Endothelial cell of umbilical vein (primary cell): Measurements from ENCODE around the gene ABCC4. TPM values are rescaled to one million over a fixed set of nuclear protein-coding genes. Genes with fewer than 3 reads are reported as not detected.
A peak's percentile ranks its signal among the peaks of the same experiment; 100 is the strongest.

Experiments used
- BruUV-seq: library from RNA; stranded (reverse); fragments of 400-500 nt; replicated peaks from 2 replicates; lab custom pipeline; 2021; lab: Mats Ljungman, UMichigan
- CTCF ChIA-PET: fragments of 300-600, 350-600 bp; sonication (Branson Sonifier 250); formaldehyde crosslinking; loops from one replicate; lab custom pipeline; 2021; ENCODE audit warnings: antibody characterized with exemption, inconsistent platforms; lab: Charles Lee
- POLR2A ChIA-PET: fragments of 300-600, 350-600 bp; sonication (Branson Sonifier 250); formaldehyde crosslinking; loops from one replicate; lab custom pipeline; 2021; ENCODE audit warnings: antibody characterized with exemption, inconsistent platforms; lab: Charles Lee
- DNase-seq: peaks from one replicate; pipeline ENCODE4 v3.0.0-alpha.2; 2011; ENCODE audit warnings: low read depth, low spot score
- FAIRE-seq: peaks from 2 replicates; lab custom pipeline; 2011; peaks lifted over from hg19 to GRCh38; lab: Jason Lieb, UNC
- H2AFZ ChIP-seq: 2 replicates; pipeline ENCODE4 v1.6.0; 2012; ENCODE audit warnings: low read depth, low read length, control low read depth, inconsistent platforms
- H3K27ac ChIP-seq: 2 replicates; pipeline ENCODE4 v1.5.1; 2011; ENCODE audit warnings: low read depth, mild to moderate bottlenecking, control low read depth, low read length, moderate library complexity; ENCODE audit not compliant: insufficient read depth
- H3K27me3 ChIP-seq, 2 experiments: 2 replicates each; pipeline versions ENCODE4 v1.6.0 to v1.6.1; 2011; ENCODE audit warnings: low read length in 2 of 2, mixed read lengths in 1 of 2; ENCODE audit not compliant: control insufficient read depth in 2 of 2, insufficient read depth in 2 of 2
- H3K36me3 ChIP-seq, 2 experiments: 2 replicates in 1 of 2; 3 replicates in 1 of 2; pipeline ENCODE4 v1.5.1; 2011; ENCODE audit warnings: low read length in 2 of 2, mild to moderate bottlenecking in 1 of 2, moderate library complexity in 1 of 2; ENCODE audit not compliant: control insufficient read depth in 2 of 2, insufficient read depth in 2 of 2; ENCODE audit errors: extremely low read depth in 1 of 2
- H3K4me1 ChIP-seq: 3 replicates; pipeline ENCODE4 v1.5.1; 2011; ENCODE audit warnings: mild to moderate bottlenecking, low read length; ENCODE audit not compliant: control insufficient read depth, insufficient read depth; ENCODE audit errors: extremely low read depth
- H3K4me2 ChIP-seq: 2 replicates; pipeline ENCODE4 v1.6.1; 2011; ENCODE audit warnings: low read length, control low read depth, mixed read lengths; ENCODE audit not compliant: insufficient read depth
- H3K4me3 ChIP-seq, 3 experiments: fragments of 200-600 bp in 1 of 3; sonication (generic), shearing (Covaris generic) in 1 of 3; replicated peaks in 1 of 3; 2 replicates each; pipeline ENCODE4 v1.5.1; 2011 to 2016; ENCODE audit warnings: control low read depth in 3 of 3, low read length in 3 of 3, mild to moderate bottlenecking in 2 of 3, inconsistent platforms in 1 of 3, low read depth in 1 of 3, moderate library complexity in 1 of 3; ENCODE audit not compliant: insufficient read depth in 1 of 3
- H3K79me2 ChIP-seq: 2 replicates; pipeline ENCODE4 v1.6.0; 2012; ENCODE audit warnings: low read length, inconsistent platforms; ENCODE audit not compliant: control insufficient read depth, insufficient read depth
- H3K9ac ChIP-seq: replicated peaks from 2 replicates; pipeline ENCODE3; 2011; ENCODE audit warnings: low read length, control low read depth; ENCODE audit not compliant: insufficient read depth; ENCODE audit errors: extremely low read depth
- H3K9me1 ChIP-seq: replicated peaks from 3 replicates; pipeline ENCODE4 v1.6.0; 2011; ENCODE audit warnings: mild to moderate bottlenecking, low read length; ENCODE audit not compliant: control insufficient read depth, insufficient read depth; ENCODE audit errors: extremely low read depth
- H3K9me3 ChIP-seq: replicated peaks from 2 replicates; pipeline ENCODE4 v1.5.1; 2012; ENCODE audit warnings: low read length, inconsistent platforms; ENCODE audit not compliant: control insufficient read depth, insufficient read depth
- H4K20me1 ChIP-seq: replicated peaks from 2 replicates; pipeline ENCODE3; 2011; ENCODE audit warnings: mild to moderate bottlenecking, low read length; ENCODE audit not compliant: control insufficient read depth, insufficient read depth; ENCODE audit errors: extremely low read depth
- CTCF ChIP-seq, 2 donors: IDR thresholded peaks; 1 replicate in 1 of 2; 2 replicates in 1 of 2; pipeline ENCODE4 v1.5.1; 2011; ENCODE audit warnings: low read length in 2 of 2, mild to moderate bottlenecking in 2 of 2, moderate library complexity in 2 of 2, control low read depth in 1 of 2, inconsistent platforms in 1 of 2, low read depth in 1 of 2; ENCODE audit not compliant: insufficient read depth in 1 of 2; ENCODE audit errors: extremely low read depth in 1 of 2
- EZH2 ChIP-seq: IDR thresholded peaks from 2 replicates; pipeline ENCODE4 v1.6.1; 2012; ENCODE audit warnings: borderline replicate concordance, low read depth, mild to moderate bottlenecking, moderate library complexity, low read length, inconsistent platforms; ENCODE audit not compliant: severe bottlenecking
- FOS ChIP-seq: IDR thresholded peaks from 2 replicates; pipeline ENCODE4 v1.6.1; 2011; ENCODE audit warnings: mild to moderate bottlenecking, low read length, moderate library complexity, borderline replicate concordance; ENCODE audit not compliant: insufficient read depth
- GATA2 ChIP-seq: IDR thresholded peaks from 2 replicates; pipeline ENCODE4 v1.7.0; 2011; ENCODE audit warnings: low read depth, mild to moderate bottlenecking, moderate library complexity, mixed read lengths, low read length; ENCODE audit not compliant: insufficient read length, insufficient read depth
- JUN ChIP-seq: IDR thresholded peaks from 2 replicates; pipeline ENCODE4 v1.6.1; 2011; ENCODE audit warnings: borderline replicate concordance, low read depth; ENCODE audit not compliant: insufficient read length, insufficient read depth
- MAX ChIP-seq: IDR thresholded peaks from 2 replicates; pipeline ENCODE4 v1.6.1; 2011; ENCODE audit not compliant: insufficient read depth, insufficient read length
- MYC ChIP-seq: IDR thresholded peaks from one replicate; pipeline ENCODE4 v1.6.1; 2011; ENCODE audit warnings: mild to moderate bottlenecking, low read depth, low read length
- POLR2A ChIP-seq: IDR thresholded peaks from 2 replicates; pipeline ENCODE4 v1.6.1; 2012; ENCODE audit warnings: low read depth, mild to moderate bottlenecking, control low read depth, low read length
- POLR2AphosphoS5 ChIP-seq: IDR thresholded peaks from 2 replicates; pipeline ENCODE4 v1.6.1; 2012; ENCODE audit warnings: low read depth, mild to moderate bottlenecking, control low read depth, low read length, moderate library complexity; ENCODE audit not compliant: insufficient read depth
- dilution Hi-C: fragments of 300-500 bp; cut with MboI; formaldehyde crosslinking; loops from one replicate; pipeline ENCODE4 v1.15.0; 2019; ENCODE audit warnings: low sequenced_read_pairs; ENCODE audit not compliant: extremely low pct_ligation_motif_present
- intact Hi-C: fragments of 100-400 bp; cut with micrococcal nuclease; formaldehyde crosslinking; loops from one replicate; pipeline ENCODE4 v1.10.0; 2022
- polyA plus RNA-seq, 4 experiments: library from polyadenylated mRNA; depleted of rRNA in 3 of 4; stranded (reverse) in 3 of 4; unstranded in 1 of 4; fragments of >200 nt; gene quantifications; 2 replicates each; pipeline versions ENCODE4 v1.2.1 to v1.2.3, GENCODE V29; 2011 to 2012; ENCODE audit warnings: missing spikeins in 1 of 4
- total RNA-seq: library from RNA; stranded (reverse); gene quantifications from 2 replicates; pipeline ENCODE4 v1.2.3, GENCODE V29; 2021

ABCC4 gene
- total and polyA plus RNA-seq, 2 donors (not counting 3 experiments of a cell fraction or from before 2014, with no cell fraction given) = 9.2 to 15.9 TPM

GRCh38 chr13:95176611-95177259 lies 124.5 kb downstream of the ABCC4 start:
- POLR2A ChIA-PET = no interaction called here
- FAIRE-seq (peak; percentile 67), DNase-seq (peak; percentile 75)
- no peak overlapping the region for H3K4me3 ChIP-seq
- no peak overlapping the region for H2AFZ ChIP-seq
- H3K36me3 ChIP-seq = peaks cover 0 to 2% of the 10 kb centered on the region in 2 experiments
- H3K9me1 ChIP-seq = no peaks in the 10 kb centered on the region
- H3K9me3 ChIP-seq = no peaks in the 10 kb centered on the region
- H4K20me1 ChIP-seq = no peaks in the 10 kb centered on the region
- dilution Hi-C loops (no loop called here), intact Hi-C loops (no loop called here)
- no peak overlapping the region for H3K4me2 ChIP-seq
- H3K9ac ChIP-seq = no peak overlapping the region
- no TSS peak for BruUV-seq
- no peaks in the 10 kb centered on the region for H3K79me2 ChIP-seq
- no peak overlapping the region for H3K27ac ChIP-seq
- no peaks in the 10 kb centered on the region for H3K27me3 ChIP-seq
- H3K4me1 ChIP-seq = peaks cover 2% of the 10 kb centered on the region
- CTCF ChIA-PET = interaction anchor here (1.4 kb wide), 1 partner anchor 12 kb away, joined by 3 read pairs; no protein-coding TSS in a partner anchor
- TF ChIP-seq MAX (no peak), JUN (no peak), GATA2 (no peak), FOS (no peak)

GRCh38 chr13:95174517-95174916 lies 126.7 kb downstream of the ABCC4 start:
- Histone ChIP-seq H3K4me2 (no peak overlapping the region), H3K4me3 (no peak overlapping the region), H3K9ac (no peak overlapping the region), H3K9me3 (no peaks in the 10 kb centered on the region), H3K27ac (no peak overlapping the region), H3K27me3 (no peaks in the 10 kb centered on the region), H2AFZ (no peak overlapping the region), H3K9me1 (no peaks in the 10 kb centered on the region), H3K4me1 (peaks cover 2% of the 10 kb centered on the region), H3K79me2 (no peaks in the 10 kb centered on the region), H4K20me1 (no peaks in the 10 kb centered on the region), H3K36me3 (peaks cover 0 to 2% of the 10 kb centered on the region in 2 experiments)
- intact Hi-C loops = no loop called here
- TF ChIP-seq CTCF (IDR thresholded peaks at IDR 0.05; ENCODE audit: extremely low read depth in 1 of 2, insufficient read depth in 1 of 2, low read depth in 1 of 2, low read length in 2 of 2) (no peak), GATA2 (no peak), POLR2A (no peak), MYC (no peak), FOS (no peak), MAX (no peak), EZH2 (no peak), JUN (no peak), POLR2AphosphoS5 (no peak)
- no TSS peak for BruUV-seq
- ChIA-PET POLR2A (no interaction called here), CTCF (interaction anchor here (1.6 kb wide), 1 partner anchor 14 kb away, joined by 6 read pairs; no protein-coding TSS in a partner anchor)
- DNase-seq (no peak), FAIRE-seq (no peak)
- dilution Hi-C loops = no loop called here
